HFF-Myc (cell line): ENCODE results near the gene SPINT2.

ENCODE experiments used
- DNase-seq: peaks from one replicate; pipeline ENCODE4 v3.0.0-alpha.2; 2011; ENCODE audit warnings: low read depth; ENCODE audit errors: extremely low read depth
- H3K4me3 ChIP-seq: replicated peaks from 2 replicates; pipeline ENCODE4 v1.5.1; 2011; ENCODE audit warnings: low read depth, mild to moderate bottlenecking, control low read depth, low read length
- TF ChIP-seq, protein P1 (sequence below): IDR thresholded peaks from 2 replicates; pipeline ENCODE4 v1.5.1; 2012; ENCODE audit warnings: mild to moderate bottlenecking, low read depth, low read length, control low read depth; ENCODE audit errors: missing control alignments

Gene SPINT2

DNA sequence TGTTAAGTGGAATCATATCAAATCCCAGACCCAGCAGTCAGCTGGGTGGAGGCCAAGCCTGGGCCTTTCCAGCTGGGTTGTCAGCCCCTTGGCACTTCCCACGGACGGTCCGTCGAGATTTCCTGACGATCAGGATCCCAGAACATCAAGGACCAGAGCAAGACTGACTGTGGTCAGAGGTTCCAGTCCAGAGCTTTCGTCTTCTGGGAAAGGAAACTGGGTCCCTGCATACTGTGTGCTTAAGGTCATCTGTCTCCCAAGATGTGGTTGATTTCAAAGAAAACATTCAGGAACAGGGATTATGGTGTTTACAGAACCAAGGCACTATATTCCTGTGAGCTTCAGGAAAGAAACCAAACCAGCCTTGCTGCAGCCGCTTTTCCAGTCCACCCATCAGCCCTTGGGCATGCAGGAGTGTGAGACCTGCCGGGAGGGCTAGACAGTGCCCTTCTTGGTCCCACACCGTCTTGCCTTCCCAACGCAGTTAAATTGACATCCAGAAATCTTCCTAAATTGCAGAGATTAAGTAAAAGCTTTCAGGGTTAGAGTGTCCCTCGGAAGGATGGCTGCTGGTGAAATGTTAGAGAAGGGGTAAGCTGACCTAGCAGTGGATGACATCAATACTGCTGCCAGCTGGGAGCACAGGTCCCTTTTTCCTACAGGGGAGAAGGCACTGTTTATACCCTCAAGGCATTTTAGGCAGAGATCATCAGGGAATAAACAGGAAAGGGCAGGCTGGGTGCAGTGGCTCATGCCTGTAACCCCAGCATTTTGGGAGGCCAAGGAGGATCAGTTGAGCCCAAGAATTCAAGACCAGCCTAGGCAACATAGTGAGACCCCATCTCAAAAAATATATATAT lies 34.7 kb downstream of the SPINT2 start:
- TF ChIP-seq, protein P1, sequence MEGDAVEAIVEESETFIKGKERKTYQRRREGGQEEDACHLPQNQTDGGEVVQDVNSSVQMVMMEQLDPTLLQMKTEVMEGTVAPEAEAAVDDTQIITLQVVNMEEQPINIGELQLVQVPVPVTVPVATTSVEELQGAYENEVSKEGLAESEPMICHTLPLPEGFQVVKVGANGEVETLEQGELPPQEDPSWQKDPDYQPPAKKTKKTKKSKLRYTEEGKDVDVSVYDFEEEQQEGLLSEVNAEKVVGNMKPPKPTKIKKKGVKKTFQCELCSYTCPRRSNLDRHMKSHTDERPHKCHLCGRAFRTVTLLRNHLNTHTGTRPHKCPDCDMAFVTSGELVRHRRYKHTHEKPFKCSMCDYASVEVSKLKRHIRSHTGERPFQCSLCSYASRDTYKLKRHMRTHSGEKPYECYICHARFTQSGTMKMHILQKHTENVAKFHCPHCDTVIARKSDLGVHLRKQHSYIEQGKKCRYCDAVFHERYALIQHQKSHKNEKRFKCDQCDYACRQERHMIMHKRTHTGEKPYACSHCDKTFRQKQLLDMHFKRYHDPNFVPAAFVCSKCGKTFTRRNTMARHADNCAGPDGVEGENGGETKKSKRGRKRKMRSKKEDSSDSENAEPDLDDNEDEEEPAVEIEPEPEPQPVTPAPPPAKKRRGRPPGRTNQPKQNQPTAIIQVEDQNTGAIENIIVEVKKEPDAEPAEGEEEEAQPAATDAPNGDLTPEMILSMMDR, result no peak
- DNase-seq, result no peak
- H3K4me3 ChIP-seq, result no peak overlapping the region

DNA sequence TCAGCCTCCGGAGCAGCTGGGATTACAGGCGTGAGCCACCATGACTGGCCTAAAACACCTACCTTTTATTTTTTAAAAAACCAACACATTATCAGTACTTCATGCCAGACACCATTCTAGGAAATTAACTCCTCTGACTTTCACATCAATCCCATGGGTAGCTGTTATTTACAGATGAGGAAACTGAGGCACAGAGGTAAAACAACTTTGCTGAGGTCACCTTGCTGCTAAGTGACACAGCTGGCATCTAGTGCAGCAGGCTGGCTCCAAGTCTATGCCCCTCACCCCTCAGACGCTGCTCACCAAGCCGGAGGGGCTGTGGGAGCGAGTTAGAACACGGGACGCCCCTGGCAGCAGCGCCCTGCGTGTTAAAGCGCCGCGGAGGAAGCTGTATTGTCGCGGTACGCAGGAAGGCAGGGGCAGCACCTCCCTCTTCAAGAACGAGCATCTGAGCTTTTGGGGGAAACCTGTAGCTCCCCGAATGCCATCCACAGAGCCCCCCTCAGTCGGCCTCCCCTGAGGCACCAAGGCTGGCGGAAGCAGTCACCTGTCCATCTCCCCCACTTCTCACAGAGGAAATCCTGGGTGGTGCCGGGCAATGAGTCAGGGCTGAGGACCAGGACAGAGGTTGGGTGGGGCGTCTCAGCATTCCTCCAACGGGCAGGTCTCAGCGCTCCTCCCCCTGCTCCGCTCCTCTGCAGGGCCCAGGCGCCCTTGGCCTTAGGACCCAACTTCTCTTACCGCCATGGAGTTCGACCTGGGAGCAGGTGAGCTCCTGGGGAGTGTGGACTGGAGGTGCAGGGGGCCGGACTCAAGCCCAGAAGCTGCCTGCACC lies 39.4 kb downstream of the SPINT2 start, which contains the start of gene C19orf33:
Gene C19orf33 (plus strand): TSS at position 735 of the 835 bp plus-strand sequence. CDS start 11 bp downstream, at position 746.
- TF ChIP-seq, protein P1, result no peak
- DNase-seq, result no peak
- H3K4me3 ChIP-seq, result no peak within 1 kb of the TSS

DNA sequence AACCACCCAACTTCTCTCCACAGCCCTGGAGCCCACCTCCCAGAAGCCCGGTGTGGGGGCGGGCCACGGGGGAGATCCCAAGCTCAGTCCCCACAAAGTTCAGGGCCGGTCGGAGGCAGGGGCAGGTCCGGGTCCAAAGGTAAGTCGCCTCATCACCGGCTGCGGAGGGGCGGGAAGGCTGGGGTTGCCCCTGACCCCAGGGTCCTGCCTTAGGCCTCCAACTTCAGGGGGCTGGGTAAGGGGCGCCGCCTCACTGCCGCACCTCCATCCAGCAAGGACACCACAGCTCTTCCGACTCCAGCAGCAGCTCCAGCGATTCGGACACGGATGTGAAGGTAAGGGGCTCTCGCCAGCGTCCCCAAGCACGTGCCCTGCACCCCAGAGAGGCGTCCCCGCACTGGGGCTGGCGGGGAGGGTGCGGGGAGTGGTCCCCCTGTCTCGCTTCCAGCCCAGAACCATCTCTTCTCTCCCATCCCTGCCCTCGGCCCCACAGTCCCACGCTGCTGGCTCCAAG lies 40.0 kb downstream of the SPINT2 start:
- H3K4me3 ChIP-seq, result no peak overlapping the region
- TF ChIP-seq, protein P1, result no peak
- no peak for DNase-seq

DNA sequence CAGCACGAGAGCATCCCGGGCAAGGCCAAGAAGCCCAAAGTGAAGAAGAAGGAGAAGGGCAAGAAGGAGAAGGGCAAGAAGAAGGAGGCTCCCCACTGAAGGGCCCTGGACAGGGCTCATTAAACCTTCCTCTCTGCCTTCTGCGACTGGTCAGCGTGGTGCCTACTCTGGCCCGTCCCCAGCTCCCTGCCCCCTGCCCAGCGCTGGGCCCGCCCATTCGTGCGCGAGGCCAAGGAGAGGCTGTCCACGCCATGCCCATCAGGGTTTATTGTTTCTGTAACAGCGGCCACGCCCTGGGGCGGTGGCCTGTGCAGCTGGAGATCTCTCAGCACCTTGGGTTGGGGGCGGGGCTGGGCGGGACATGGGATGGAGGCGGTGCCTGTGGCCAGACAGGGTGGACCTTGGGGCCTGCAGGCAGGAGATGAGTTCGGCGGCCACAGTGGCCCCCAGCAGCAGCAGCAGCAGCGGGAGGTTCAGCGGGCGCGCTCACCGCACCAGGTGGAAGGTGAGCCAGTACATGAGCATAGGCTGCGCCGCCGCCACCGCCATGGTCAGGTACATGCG lies 40.6 kb downstream of the SPINT2 start:
- H3K4me3 ChIP-seq, result no peak overlapping the region
- DNase-seq, result no peak
- TF ChIP-seq, protein P1, result no peak

DNA sequence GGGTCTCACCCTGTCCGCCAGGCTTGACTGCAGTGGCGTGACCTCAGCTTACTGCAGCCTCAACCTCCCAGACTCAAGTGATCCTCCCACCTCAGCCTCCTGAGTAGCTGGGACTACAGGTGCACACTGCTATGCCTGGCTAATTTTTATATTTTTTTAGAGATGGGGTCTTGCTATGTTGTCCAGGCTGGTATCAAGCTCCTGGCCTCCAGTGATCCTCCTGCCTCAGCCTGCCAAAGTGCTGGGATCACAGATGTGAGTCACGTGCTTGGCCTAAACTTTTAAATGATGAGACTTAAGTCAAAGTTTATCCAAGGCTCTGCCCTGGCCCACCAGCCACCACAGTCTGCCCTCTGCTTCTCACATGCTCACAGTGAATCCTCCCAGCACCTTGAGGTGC lies 41.9 kb downstream of the SPINT2 start:
- no peak for DNase-seq
- H3K4me3 ChIP-seq, result no peak overlapping the region
- TF ChIP-seq, protein P1, result no peak

DNA sequence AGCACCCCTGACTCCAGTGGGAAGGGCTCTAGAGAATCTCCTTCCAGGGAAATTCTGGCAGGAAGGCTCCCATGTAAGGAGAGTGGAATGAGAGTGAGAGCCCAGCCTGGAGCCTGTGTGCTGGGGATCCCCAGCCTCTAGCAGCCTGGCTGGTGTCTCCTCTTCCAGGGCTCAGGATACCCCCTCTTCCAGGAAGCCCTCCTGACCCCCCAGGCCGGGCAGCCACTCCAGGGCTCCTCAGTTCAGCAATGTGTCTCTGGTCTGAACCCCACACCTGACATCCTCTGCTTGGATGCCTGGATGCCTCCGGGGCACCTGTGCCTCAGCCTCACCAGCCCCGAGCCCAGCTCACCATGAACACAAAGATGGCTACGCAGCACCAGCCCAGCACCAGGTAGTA lies 42.7 kb downstream of the SPINT2 start:
- TF ChIP-seq, protein P1, result no peak
- H3K4me3 ChIP-seq, result no peak overlapping the region

More for the DNA sequence above, 42.7 kb downstream of the SPINT2 start:
- DNase-seq, result no peak
